ENCODE measurements around the gene ARHGEF4. TPM values are rescaled to one million over a fixed set of nuclear protein-coding genes. Genes with fewer than 3 reads are reported as not detected.
A peak's percentile ranks its signal among the peaks of the same experiment; 100 is the strongest.

ARHGEF4 gene
- total and polyA plus RNA-seq, 9 donors: 6.1 to 15.4 (median 8.3) TPM

- Histone ChIP-seq H3K27me3 (ENCODE audit: control insufficient read depth, insufficient read depth, low read length) (peaks cover 5% of the 10 kb centered on the region), H3K4me3 (ENCODE audit: low read length) (no peak overlapping the region), H3K36me3 (ENCODE audit: control insufficient read depth, insufficient read depth, low read length) (no peaks in the 10 kb centered on the region), H3K4me1 (ENCODE audit: control insufficient read depth, insufficient read depth, low read length) (peaks cover 2% of the 10 kb centered on the region), H3K9me3 (replicated peaks; ENCODE audit: control insufficient read depth, low read depth, low read length) (no peaks in the 10 kb centered on the region), H3K27ac (ENCODE audit: low read length) (no peak overlapping the region)
- DNase-seq: no peak
- 77% methylated on average over 14 of the region's 15 CpGs for WGBS (ENCODE audit: insufficient coverage)
Measured at GRCh38 chr2:130814931-130815680, 21.6 kb upstream of the ARHGEF4 start.

GRCh38 chr2:130818809-130819208, 17.9 kb upstream of the ARHGEF4 start:
- H3K9me3 ChIP-seq (replicated peaks; ENCODE audit: control insufficient read depth, low read depth, low read length): no peaks in the 10 kb centered on the region
- H3K27me3 ChIP-seq (ENCODE audit: control insufficient read depth, insufficient read depth, low read length): peaks cover 2% of the 10 kb centered on the region
- whole genome bisulfite sequencing (ENCODE audit: insufficient coverage): 78% methylated on average over 5 of the region's 5 CpGs
- DNase-seq: no peak
- no peaks in the 10 kb centered on the region for H3K36me3 ChIP-seq (ENCODE audit: control insufficient read depth, insufficient read depth, low read length)
- peaks cover 5% of the 10 kb centered on the region for H3K4me1 ChIP-seq (ENCODE audit: control insufficient read depth, insufficient read depth, low read length)
- no peak overlapping the region for H3K4me3 ChIP-seq (ENCODE audit: low read length)
- H3K27ac ChIP-seq (ENCODE audit: low read length): no peak overlapping the region

- DNase-seq: no peak
- Histone ChIP-seq H3K9me3 (replicated peaks; ENCODE audit: control insufficient read depth, low read depth, low read length) (no peaks in the 10 kb centered on the region), H3K4me1 (ENCODE audit: control insufficient read depth, insufficient read depth, low read length) (peaks cover 5% of the 10 kb centered on the region), H3K27ac (ENCODE audit: low read length) (no peak overlapping the region), H3K36me3 (ENCODE audit: control insufficient read depth, insufficient read depth, low read length) (no peaks in the 10 kb centered on the region), H3K27me3 (ENCODE audit: control insufficient read depth, insufficient read depth, low read length) (peaks cover 2% of the 10 kb centered on the region), H3K4me3 (ENCODE audit: low read length) (no peak overlapping the region)
- WGBS (ENCODE audit: insufficient coverage): 68% methylated on average over 10 of the region's 14 CpGs
Measured at GRCh38 chr2:130819226-130819607, 17.5 kb upstream of the ARHGEF4 start.

- WGBS (ENCODE audit: insufficient coverage): 26% methylated on average over 6 of the region's 12 CpGs
- H3K9me3 ChIP-seq (replicated peaks; ENCODE audit: control insufficient read depth, low read depth, low read length): no peaks in the 10 kb centered on the region
- H3K4me3 ChIP-seq (ENCODE audit: low read length): no peak overlapping the region
- no peak overlapping the region for H3K27ac ChIP-seq (ENCODE audit: low read length)
- H3K36me3 ChIP-seq (ENCODE audit: control insufficient read depth, insufficient read depth, low read length): no peaks in the 10 kb centered on the region
- DNase-seq: peak; percentile 12
- H3K27me3 ChIP-seq (ENCODE audit: control insufficient read depth, insufficient read depth, low read length): peaks cover 2% of the 10 kb centered on the region
- H3K4me1 ChIP-seq (ENCODE audit: control insufficient read depth, insufficient read depth, low read length): peaks cover 5% of the 10 kb centered on the region
Measured at GRCh38 chr2:130819608-130820278, 17.0 kb upstream of the ARHGEF4 start.

- peak; percentile 27 for DNase-seq
- H3K27ac ChIP-seq (ENCODE audit: low read length): no peak overlapping the region
- 24% methylated on average over 8 of the region's 16 CpGs for WGBS (ENCODE audit: insufficient coverage)
- no peak overlapping the region for H3K4me3 ChIP-seq (ENCODE audit: low read length)
- H3K36me3 ChIP-seq (ENCODE audit: control insufficient read depth, insufficient read depth, low read length): no peaks in the 10 kb centered on the region
- peaks cover 5% of the 10 kb centered on the region for H3K4me1 ChIP-seq (ENCODE audit: control insufficient read depth, insufficient read depth, low read length)
- no peaks in the 10 kb centered on the region for H3K9me3 ChIP-seq (replicated peaks; ENCODE audit: control insufficient read depth, low read depth, low read length)
- peaks cover 2% of the 10 kb centered on the region for H3K27me3 ChIP-seq (ENCODE audit: control insufficient read depth, insufficient read depth, low read length)
Measured at GRCh38 chr2:130820279-130820861, 16.3 kb upstream of the ARHGEF4 start.

- no peak overlapping the region for H3K4me3 ChIP-seq (ENCODE audit: low read length)
- H3K4me1 ChIP-seq (ENCODE audit: control insufficient read depth, insufficient read depth, low read length): peaks cover 5% of the 10 kb centered on the region
- H3K27ac ChIP-seq (ENCODE audit: low read length): no peak overlapping the region
- DNase-seq: no peak
- H3K27me3 ChIP-seq (ENCODE audit: control insufficient read depth, insufficient read depth, low read length): peaks cover 2% of the 10 kb centered on the region
- no CpG with 5 or more reads among the region's 8 CpGs for WGBS (ENCODE audit: insufficient coverage)
- no peaks in the 10 kb centered on the region for H3K36me3 ChIP-seq (ENCODE audit: control insufficient read depth, insufficient read depth, low read length)
- H3K9me3 ChIP-seq (replicated peaks; ENCODE audit: control insufficient read depth, low read depth, low read length): no peaks in the 10 kb centered on the region
Measured at GRCh38 chr2:130821867-130822266, 14.8 kb upstream of the ARHGEF4 start.

GRCh38 chr2:130822766-130823165, 13.9 kb upstream of the ARHGEF4 start:
- Histone ChIP-seq H3K9me3 (replicated peaks; ENCODE audit: control insufficient read depth, low read depth, low read length) (no peaks in the 10 kb centered on the region), H3K27me3 (ENCODE audit: control insufficient read depth, insufficient read depth, low read length) (peaks cover 2% of the 10 kb centered on the region), H3K4me1 (ENCODE audit: control insufficient read depth, insufficient read depth, low read length) (peaks cover 5% of the 10 kb centered on the region), H3K36me3 (ENCODE audit: control insufficient read depth, insufficient read depth, low read length) (no peaks in the 10 kb centered on the region), H3K27ac (ENCODE audit: low read length) (no peak overlapping the region), H3K4me3 (ENCODE audit: low read length) (no peak overlapping the region)
- WGBS (ENCODE audit: insufficient coverage): 86% methylated on average over 8 of the region's 10 CpGs
- no peak for DNase-seq

- Histone ChIP-seq H3K4me1 (ENCODE audit: control insufficient read depth, insufficient read depth, low read length) (peaks cover 5% of the 10 kb centered on the region), H3K27me3 (ENCODE audit: control insufficient read depth, insufficient read depth, low read length) (peaks cover 2% of the 10 kb centered on the region), H3K4me3 (ENCODE audit: low read length) (no peak overlapping the region), H3K27ac (ENCODE audit: low read length) (no peak overlapping the region), H3K9me3 (replicated peaks; ENCODE audit: control insufficient read depth, low read depth, low read length) (no peaks in the 10 kb centered on the region), H3K36me3 (ENCODE audit: control insufficient read depth, insufficient read depth, low read length) (no peaks in the 10 kb centered on the region)
- WGBS (ENCODE audit: insufficient coverage): 29% methylated on average over 10 of the region's 10 CpGs
- DNase-seq: no peak
Measured at GRCh38 chr2:130823171-130823885, 13.4 kb upstream of the ARHGEF4 start.

- Histone ChIP-seq H3K27me3 (ENCODE audit: control insufficient read depth, insufficient read depth, low read length) (peaks cover 2% of the 10 kb centered on the region), H3K9me3 (replicated peaks; ENCODE audit: control insufficient read depth, low read depth, low read length) (no peaks in the 10 kb centered on the region), H3K27ac (ENCODE audit: low read length) (no peak overlapping the region), H3K36me3 (ENCODE audit: control insufficient read depth, insufficient read depth, low read length) (no peaks in the 10 kb centered on the region), H3K4me3 (ENCODE audit: low read length) (no peak overlapping the region), H3K4me1 (ENCODE audit: control insufficient read depth, insufficient read depth, low read length) (peaks cover 5% of the 10 kb centered on the region)
- WGBS (ENCODE audit: insufficient coverage): 74% methylated on average over 6 of the region's 10 CpGs
- no peak for DNase-seq
Measured at GRCh38 chr2:130823886-130824491, 12.7 kb upstream of the ARHGEF4 start.
